CD14-positive monocyte (primary cell): ENCODE results near the gene PAGE2B. TPM values are rescaled to one million over a fixed set of nuclear protein-coding genes. Genes with fewer than 3 reads are reported as not detected.

Experiments
- DNase-seq, 3 donors: peaks; one replicate each; pipeline ENCODE4 v3.0.0-alpha.2; 2011 to 2022
- H2AFZ ChIP-seq: 2 replicates; pipeline ENCODE4 v1.6.0; 2012; ENCODE audit warnings: mild to moderate bottlenecking, low read depth, low read length, inconsistent platforms; ENCODE audit not compliant: insufficient read depth, poor library complexity, severe bottlenecking
- H3K27ac ChIP-seq, 2 donors: 1 replicate in 1 of 2; 2 replicates in 1 of 2; pipeline ENCODE4 v1.5.1; 2012 to 2013; ENCODE audit warnings: low read length in 2 of 2, control low read depth in 1 of 2, inconsistent platforms in 1 of 2, low read depth in 1 of 2, mild to moderate bottlenecking in 1 of 2
- H3K27me3 ChIP-seq, 2 donors: one replicate each; pipeline versions ENCODE4 v1.6.0 to v1.6.1; 2011 to 2013; ENCODE audit warnings: low read length in 2 of 2; ENCODE audit not compliant: control insufficient read depth in 2 of 2, insufficient read depth in 2 of 2
- H3K36me3 ChIP-seq, 2 donors: replicated peaks in 1 of 2; 1 replicate in 1 of 2; 2 replicates in 1 of 2; pipeline versions ENCODE4 v1.5.1 to v1.6.1; 2012 to 2013; ENCODE audit warnings: low read length in 2 of 2, control low read depth in 1 of 2, inconsistent platforms in 1 of 2, mild to moderate bottlenecking in 1 of 2; ENCODE audit not compliant: insufficient read depth in 2 of 2, control insufficient read depth in 1 of 2
- H3K4me1 ChIP-seq, 2 donors: 1 replicate in 1 of 2; 2 replicates in 1 of 2; pipeline versions ENCODE4 v1.5.1 to v1.6.1; 2012 to 2013; ENCODE audit warnings: low read length in 2 of 2, control low read depth in 1 of 2, inconsistent platforms in 1 of 2, mild to moderate bottlenecking in 1 of 2, moderate library complexity in 1 of 2; ENCODE audit not compliant: insufficient read depth in 2 of 2, control insufficient read depth in 1 of 2
- H3K4me2 ChIP-seq: replicated peaks from 2 replicates; pipeline ENCODE3; 2012; ENCODE audit warnings: low read length, moderate library complexity, mild to moderate bottlenecking; ENCODE audit not compliant: poor library complexity, severe bottlenecking; ENCODE audit errors: extremely low read depth
- H3K4me3 ChIP-seq, 3 experiments: fragments of 200-600 bp in 1 of 3; sonication (generic) in 1 of 3; replicated peaks in 1 of 3; 1 replicate in 2 of 3; 2 replicates in 1 of 3; pipeline ENCODE4 v1.5.1; 2011 to 2013; ENCODE audit warnings: low read length in 3 of 3, mild to moderate bottlenecking in 3 of 3, control low read depth in 2 of 3, low read depth in 2 of 3, inconsistent platforms in 1 of 3, moderate library complexity in 1 of 3
- H3K79me2 ChIP-seq: 2 replicates; pipeline ENCODE4 v1.6.0; 2012; ENCODE audit warnings: mild to moderate bottlenecking, control low read depth, inconsistent platforms, low read length, moderate library complexity; ENCODE audit not compliant: insufficient read depth
- H3K9ac ChIP-seq: 2 replicates; pipeline ENCODE4 v1.6.0; 2017; ENCODE audit warnings: low read length, mild to moderate bottlenecking; ENCODE audit not compliant: insufficient read depth, poor library complexity, severe bottlenecking
- H3K9me3 ChIP-seq, 2 donors: replicated peaks in 1 of 2; 1 replicate in 1 of 2; 2 replicates in 1 of 2; pipeline versions ENCODE4 v1.5.1 to v1.6.1; 2012 to 2013; ENCODE audit warnings: low read length in 2 of 2, control low read depth in 1 of 2; ENCODE audit not compliant: control insufficient read depth in 1 of 2, insufficient read depth in 1 of 2
- H4K20me1 ChIP-seq: 2 replicates; pipeline ENCODE4 v1.6.0; 2012; ENCODE audit warnings: mild to moderate bottlenecking, low read length, control low read depth, moderate library complexity; ENCODE audit not compliant: insufficient read depth
- H3K27ac Mint-ChIP-seq, 7 donors: one replicate each; pipeline ENCODE4 v1.8.0; 2020; ENCODE audit warnings: mild to moderate bottlenecking in 7 of 7, mixed read lengths in 7 of 7, moderate library complexity in 6 of 7, inconsistent platforms in 2 of 7
- H3K27me3 Mint-ChIP-seq, 3 donors: one replicate each; pipeline ENCODE4 v1.8.0; 2021 to 2022; ENCODE audit warnings: low read depth in 3 of 3, mild to moderate bottlenecking in 3 of 3, mixed read lengths in 3 of 3, moderate library complexity in 3 of 3, inconsistent platforms in 1 of 3
- H3K36me3 Mint-ChIP-seq, 2 donors: one replicate each; pipeline ENCODE4 v1.8.0; 2020; ENCODE audit warnings: mixed read lengths in 2 of 2, inconsistent platforms in 1 of 2, mild to moderate bottlenecking in 1 of 2
- H3K4me1 Mint-ChIP-seq: one replicate; pipeline ENCODE4 v1.8.0; 2020; ENCODE audit warnings: mild to moderate bottlenecking, mixed read lengths
- H3K4me3 Mint-ChIP-seq, 2 donors: one replicate each; pipeline ENCODE4 v1.8.0; 2020; ENCODE audit warnings: mild to moderate bottlenecking in 2 of 2, mixed read lengths in 2 of 2, moderate library complexity in 1 of 2
- H3K9me3 Mint-ChIP-seq, 7 donors: one replicate each; pipeline ENCODE4 v1.8.0; 2020 to 2022; ENCODE audit warnings: mixed read lengths in 7 of 7, mild to moderate bottlenecking in 6 of 7, moderate library complexity in 6 of 7, inconsistent platforms in 2 of 7
- CTCF ChIP-seq: fragments of 200-600 bp; IDR thresholded peaks from one replicate; pipeline ENCODE4 v1.8.0; 2022; ENCODE audit warnings: antibody characterized with exemption, mild to moderate bottlenecking
- WGBS: methylation state at CpG from one replicate; pipeline ENCODE4 v1.1.5; 2013; ENCODE audit warnings: missing lambda C conversion rate; ENCODE audit not compliant: insufficient coverage; 5-methylcytosine and 5-hydroxymethylcytosine counted together
- intact Hi-C, 2 donors: fragments of 100-400 bp; cut with micrococcal nuclease; formaldehyde crosslinking; loops; one replicate each; pipeline versions ENCODE4 v1.15.0 to v1.15.1; 2023
- polyA plus RNA-seq, 3 donors: library from polyadenylated mRNA; depleted of rRNA in 1 of 3; unstranded in 2 of 3; stranded (reverse) in 1 of 3; fragments of 300-500 nt in 2 of 3; fragments of >200 nt in 1 of 3; fragmentation: Illumina TruSeq in 2 of 3; gene quantifications; 1 replicate in 2 of 3; 2 replicates in 1 of 3; pipeline ENCODE4 v1.2.3, GENCODE V29; 2012 to 2021

PAGE2B gene
- polyA plus RNA-seq, 3 donors, result not detected

- Histone ChIP-seq H3K4me2 (no peak overlapping the region), H3K9me3 (no peaks in the 10 kb centered on the region), H3K9ac (no peak overlapping the region), H3K79me2 (no peaks in the 10 kb centered on the region), H3K4me1 (no peaks in the 10 kb centered on the region), H4K20me1 (no peaks in the 10 kb centered on the region), H3K36me3 (no peaks in the 10 kb centered on the region), H3K27me3 (no peaks in the 10 kb centered on the region), H3K27ac (no peak overlapping the region), H3K4me3 (no peak overlapping the region), H2AFZ (no peak overlapping the region)
- intact Hi-C loops, result no loop called here
- Mint-ChIP-seq H3K36me3 (no peaks in the 10 kb centered on the region), H3K27me3 (peaks cover 1 to 4% (median 3%) of the 10 kb centered on the region in 3 donors), H3K9me3 (peaks cover 4 to 19% (median 12%) of the 10 kb centered on the region in 7 donors), H3K4me1 (no peaks in the 10 kb centered on the region), H3K4me3 (no peak overlapping the region), H3K27ac (no peak overlapping the region)
- no peak for DNase-seq
- TF ChIP-seq CTCF, result no peak
- WGBS, result 100% methylated on average over 2 of the region's 3 CpGs
Observed at GRCh38 chrX:55072286-55072685, 2.5 kb upstream of the PAGE2B start.

- Histone ChIP-seq H3K9ac (no peak within 1 kb of the TSS), H3K4me2 (no peak within 1 kb of the TSS), H3K79me2 (no peaks in the 10 kb centered on the region), H3K9me3 (peaks cover 0 to 4% of the 10 kb centered on the region in 2 donors), H3K4me3 (no peak within 1 kb of the TSS), H3K27me3 (no peaks in the 10 kb centered on the region), H3K27ac (no peak within 1 kb of the TSS), H2AFZ (no peak within 1 kb of the TSS), H3K36me3 (no peaks in the 10 kb centered on the region), H3K4me1 (no peaks in the 10 kb centered on the region), H4K20me1 (no peaks in the 10 kb centered on the region)
- H3K27ac Mint-ChIP-seq, result no peak within 1 kb of the TSS
- 95% methylated on average over 4 of the region's 30 CpGs for WGBS
- no peak for TF ChIP-seq CTCF
- H3K36me3 Mint-ChIP-seq, result no peaks in the 10 kb centered on the region
- H3K4me3 Mint-ChIP-seq, result no peak within 1 kb of the TSS
- H3K4me1 Mint-ChIP-seq, result no peaks in the 10 kb centered on the region
- H3K9me3 Mint-ChIP-seq, result peaks cover 0 to 13% (median 7%) of the 10 kb centered on the region in 7 donors
- peaks cover 0 to 7% (median 1%) of the 10 kb centered on the region in 3 donors for H3K27me3 Mint-ChIP-seq
- intact Hi-C loops, result no loop called here
- DNase-seq, result no peak
Observed at GRCh38 chrX:55088795-55089489, 14.1 kb downstream of the PAGE2B start, which contains the start of gene PAGE2. Gene PAGE2 (plus strand): TSS chrX:55089018. CDS start chrX:55090021, 1,003 bp downstream.
